HG03442 (cell line): ENCODE results near the gene BGLAP.

Experiments used
- ATAC-seq: cut with Tn5 transposase; IDR thresholded peaks from one replicate; pipeline ENCODE4 v1.9.1; 2021; ENCODE audit warnings: mild to moderate bottlenecking, moderate library complexity; ENCODE audit not compliant: unreplicated experiment

The BGLAP gene

GRCh38 chr1:156289857-156290256 lies 47.9 kb downstream of the BGLAP start:
- ATAC-seq = no peak

- peak; percentile 50 for ATAC-seq
Observed at GRCh38 chr1:156291226-156292061, 49.5 kb downstream of the BGLAP start.
